T-cell (primary cell): ENCODE results near the gene SYP. TPM values are rescaled to one million over a fixed set of nuclear protein-coding genes. Genes with fewer than 3 reads are reported as not detected.
"Not testable (repeated sequence)": the region's sequence is repeated elsewhere in the genome, so short reads cannot be mapped to it uniquely, and the experiment has no call there.

Experiments
- ATAC-seq, 4 experiments: fragments of 200-7000 bp in 3 of 4; fragments of 150-1000 bp in 1 of 4; cut with Tn5 transposase; replicated peaks in 1 of 4; 1 replicate in 3 of 4; 2 replicates in 1 of 4; pipeline ENCODE4 v1.10.0; 2021; ENCODE audit warnings: moderate library complexity in 3 of 4, mild to moderate bottlenecking in 2 of 4, moderate number of reproducible peaks in 1 of 4
- CTCF ChIA-PET, 2 donors: fragments of 300-600 bp; sonication (Branson Sonifier 250); formaldehyde crosslinking; loops; one replicate each; lab custom pipeline; 2022; ENCODE audit warnings: antibody characterized with exemption in 2 of 2; lab: Charles Lee
- POLR2A ChIA-PET, 2 donors: fragments of 300-600 bp; sonication (Branson Sonifier 250); formaldehyde crosslinking; loops; one replicate each; lab custom pipeline; 2022; ENCODE audit warnings: antibody characterized with exemption in 2 of 2; lab: Charles Lee
- DNase-seq, 35 experiments: peaks; one replicate each; pipeline versions ENCODE4 v3.0.0 to v3.0.0-alpha.2; 2013 to 2023
- H3K27ac ChIP-seq: one replicate; pipeline ENCODE4 v1.5.1; 2013; ENCODE audit warnings: low read length
- H3K27me3 ChIP-seq, 2 experiments: replicated peaks in 1 of 2; 1 replicate in 1 of 2; 2 replicates in 1 of 2; pipeline versions ENCODE4 v1.6.1 to v1.7.0; 2013; ENCODE audit warnings: low read length in 1 of 2, mixed read lengths in 1 of 2; ENCODE audit not compliant: control insufficient read depth in 2 of 2, insufficient read depth in 2 of 2; ENCODE audit errors: extremely low read depth in 1 of 2
- H3K36me3 ChIP-seq, 2 donors: 1 replicate in 1 of 2; 2 replicates in 1 of 2; pipeline versions ENCODE4 v1.6.1 to v1.7.0; 2013; ENCODE audit warnings: low read length in 1 of 2; ENCODE audit not compliant: control insufficient read depth in 2 of 2, insufficient read depth in 1 of 2; ENCODE audit errors: extremely low read depth in 1 of 2
- H3K4me1 ChIP-seq, 2 experiments: 1 replicate in 1 of 2; 2 replicates in 1 of 2; pipeline versions ENCODE4 v1.6.1 to v1.7.0; 2013; ENCODE audit warnings: low read length in 2 of 2, mixed read lengths in 1 of 2; ENCODE audit not compliant: insufficient read depth in 2 of 2, control insufficient read depth in 1 of 2; ENCODE audit errors: extremely low read depth in 1 of 2
- H3K4me3 ChIP-seq, 2 donors: 1 replicate in 1 of 2; 2 replicates in 1 of 2; pipeline versions ENCODE4 v1.5.1 to v1.7.0; 2013; ENCODE audit warnings: mild to moderate bottlenecking in 2 of 2, low read length in 1 of 2, moderate library complexity in 1 of 2; ENCODE audit not compliant: control insufficient read depth in 1 of 2; ENCODE audit errors: extremely low read depth in 1 of 2
- H3K9me3 ChIP-seq: 2 replicates; pipeline ENCODE4 v1.7.0; 2013
- H3K27ac Mint-ChIP-seq, 2 donors: one replicate each; pipeline ENCODE4 v1.8.0; 2020 to 2021; ENCODE audit warnings: mild to moderate bottlenecking in 2 of 2, mixed read lengths in 2 of 2
- H3K27me3 Mint-ChIP-seq, 2 donors: one replicate each; pipeline ENCODE4 v1.8.0; 2021 to 2022; ENCODE audit warnings: mixed read lengths in 2 of 2
- H3K36me3 Mint-ChIP-seq: one replicate; pipeline ENCODE4 v1.8.0; 2021; ENCODE audit warnings: mixed read lengths
- H3K4me1 Mint-ChIP-seq, 3 donors: one replicate each; pipeline ENCODE4 v1.8.0; 2020 to 2022; ENCODE audit warnings: mixed read lengths in 3 of 3, mild to moderate bottlenecking in 1 of 3
- H3K4me3 Mint-ChIP-seq, 3 donors: one replicate each; pipeline ENCODE4 v1.8.0; 2020 to 2022; ENCODE audit warnings: mild to moderate bottlenecking in 3 of 3, mixed read lengths in 3 of 3, moderate library complexity in 3 of 3
- H3K9me3 Mint-ChIP-seq, 3 donors: one replicate each; pipeline ENCODE4 v1.8.0; 2020 to 2022; ENCODE audit warnings: mixed read lengths in 3 of 3
- WGBS: methylation state at CpG from one replicate; pipeline ENCODE4 v1.1.5; 2013; ENCODE audit warnings: missing lambda C conversion rate; ENCODE audit not compliant: insufficient coverage; 5-methylcytosine and 5-hydroxymethylcytosine counted together
- total RNA-seq, 35 experiments: library from RNA in 6 of 35; stranded (reverse) in 6 of 35; fragments of 120-200 nt in 1 of 35; gene quantifications; one replicate each; pipeline versions ENCODE4 v1.2.1 to v1.2.4 and lab custom pipeline; 2013 to 2026

The SYP gene
- total RNA-seq, 5 donors from 2014 or later (not counting 1 experiment from before 2014, with no cell fraction given): 0.53 to 0.89 (median 0.70) TPM

DNA sequence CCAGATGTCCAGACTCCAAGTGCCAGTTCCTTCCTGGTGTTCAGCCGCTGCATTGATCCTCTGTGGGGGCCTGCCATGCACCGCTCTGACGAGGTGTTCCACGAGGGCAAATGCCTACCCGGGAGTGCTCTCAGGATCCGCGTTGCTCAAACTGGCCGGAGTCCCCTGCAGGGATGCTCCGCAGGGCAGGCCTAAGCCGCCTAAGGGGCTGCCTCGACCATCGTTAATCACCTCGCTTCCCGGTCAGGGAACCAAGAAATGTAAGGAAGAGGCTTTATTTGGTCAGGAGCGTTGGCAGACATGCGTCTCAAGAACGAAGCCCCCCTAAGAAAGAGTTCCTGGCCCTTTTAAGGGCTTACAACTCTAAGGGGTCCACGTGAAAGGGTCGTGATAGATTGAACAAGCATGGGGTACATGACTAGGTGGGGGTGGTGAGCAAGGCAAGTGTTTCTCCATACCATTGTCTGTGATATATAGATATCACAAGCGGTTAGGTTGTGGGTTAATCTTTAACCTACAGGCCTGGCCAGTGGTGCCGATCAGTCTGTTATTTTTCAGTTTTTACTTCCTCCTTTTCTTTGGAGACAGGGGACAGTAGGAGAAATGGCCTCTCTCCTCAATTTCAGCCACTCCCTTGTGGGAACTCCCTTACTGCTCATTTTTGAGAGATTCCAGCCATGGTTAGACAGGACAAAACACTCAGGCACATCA is 51.4 kb downstream of the SYP start:
- H3K27me3 Mint-ChIP-seq, H3K27me3 ChIP-seq, H3K27ac ChIP-seq, H3K4me3 ChIP-seq, H3K9me3 Mint-ChIP-seq, H3K4me1 ChIP-seq, POLR2A ChIA-PET, H3K36me3 Mint-ChIP-seq, H3K9me3 ChIP-seq, CTCF ChIA-PET, H3K4me3 Mint-ChIP-seq, H3K27ac Mint-ChIP-seq, ATAC-seq, DNase-seq, H3K4me1 Mint-ChIP-seq, H3K36me3 ChIP-seq: not testable (repeated sequence)
- WGBS: 100% methylated on average over 1 of the region's 21 CpGs

DNA sequence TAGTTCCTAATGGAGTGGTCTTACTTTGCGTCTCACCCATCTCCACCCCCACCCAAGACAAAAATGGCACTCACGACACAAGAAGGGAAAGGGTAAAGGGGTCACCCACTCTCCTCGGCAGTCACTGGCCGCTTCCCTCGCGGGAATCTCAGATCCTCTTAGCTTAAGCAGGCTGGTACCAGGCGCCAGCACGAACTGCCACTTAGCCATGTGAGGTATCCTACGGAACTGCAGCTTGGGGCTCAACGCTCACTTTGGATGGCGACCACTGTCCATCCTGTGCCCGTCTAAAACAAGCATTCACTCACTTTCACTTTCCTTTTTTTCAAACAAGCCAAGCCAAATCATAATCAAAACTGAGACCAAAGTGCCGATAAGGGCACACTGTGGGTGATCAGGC is 52.1 kb downstream of the SYP start:
- H3K4me1 Mint-ChIP-seq: no peaks in the 10 kb centered on the region
- H3K9me3 Mint-ChIP-seq: no peaks in the 10 kb centered on the region
- Histone ChIP-seq H3K4me3 (no peak overlapping the region), H3K4me1 (no peaks in the 10 kb centered on the region), H3K27me3 (no peaks in the 10 kb centered on the region), H3K36me3 (no peaks in the 10 kb centered on the region), H3K27ac (no peak overlapping the region), H3K9me3 (no peaks in the 10 kb centered on the region)
- ChIA-PET POLR2A (no interaction called here), CTCF (no interaction called here)
- no peaks in the 10 kb centered on the region for H3K36me3 Mint-ChIP-seq
- WGBS: 83% methylated on average over 4 of the region's 13 CpGs
- no peaks in the 10 kb centered on the region for H3K27me3 Mint-ChIP-seq
- DNase-seq (no peak), ATAC-seq (no peak)
- no peak overlapping the region for H3K4me3 Mint-ChIP-seq
- H3K27ac Mint-ChIP-seq: no peak overlapping the region

DNA sequence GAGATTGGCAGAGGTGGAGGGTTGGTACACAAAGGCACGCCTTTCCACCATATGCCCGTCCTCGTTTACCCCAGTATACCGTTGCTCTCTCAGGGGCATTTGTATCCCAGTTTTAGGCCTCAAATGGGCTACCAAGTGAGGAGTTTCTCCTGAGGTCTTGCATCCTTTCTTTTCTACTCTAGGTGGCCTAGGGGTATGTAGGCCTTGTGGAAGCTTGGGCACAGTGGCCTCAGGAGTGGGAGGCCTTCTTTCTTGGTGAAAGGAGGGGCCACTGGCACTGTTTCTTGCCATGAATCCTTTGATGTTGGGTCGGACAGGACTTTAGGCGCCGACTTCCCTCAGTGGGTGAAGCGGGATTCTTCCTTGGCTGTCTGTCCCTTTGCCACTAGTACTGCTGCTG is 52.7 kb downstream of the SYP start:
- Mint-ChIP-seq H3K4me1 (no peaks in the 10 kb centered on the region), H3K27ac (no peak overlapping the region), H3K9me3 (no peaks in the 10 kb centered on the region), H3K4me3 (no peak overlapping the region), H3K36me3 (no peaks in the 10 kb centered on the region), H3K27me3 (no peaks in the 10 kb centered on the region)
- Histone ChIP-seq H3K36me3 (no peaks in the 10 kb centered on the region), H3K4me3 (no peak overlapping the region), H3K27me3 (no peaks in the 10 kb centered on the region), H3K27ac (no peak overlapping the region), H3K4me1 (no peaks in the 10 kb centered on the region), H3K9me3 (no peaks in the 10 kb centered on the region)
- no peak for ATAC-seq
- ChIA-PET CTCF (no interaction called here), POLR2A (no interaction called here)
- WGBS: no CpG with 5 or more reads among the region's 8 CpGs
- DNase-seq: no peak

DNA sequence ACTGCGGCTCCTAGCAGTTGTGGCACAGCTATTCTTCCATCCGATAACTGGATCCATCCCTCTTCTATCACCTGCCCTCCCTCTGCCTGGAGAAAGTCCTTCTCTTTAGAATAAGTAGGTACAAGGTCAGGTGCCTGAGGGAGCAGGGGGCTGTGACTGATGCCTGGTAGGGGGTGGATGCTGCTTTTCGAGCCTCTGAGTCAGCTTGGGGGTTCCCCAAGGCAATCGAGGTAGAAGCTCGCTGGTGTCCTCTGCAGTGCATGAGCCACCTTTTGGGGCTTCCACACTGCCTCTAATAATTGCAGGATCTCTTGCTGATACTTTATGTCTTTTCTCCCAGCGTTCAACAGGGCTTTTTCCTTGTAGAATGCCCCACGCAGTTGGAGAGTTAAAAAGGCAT is 56.8 kb downstream of the SYP start:
- no CpG with 5 or more reads among the region's 7 CpGs for WGBS
- CTCF ChIA-PET, H3K36me3 Mint-ChIP-seq, POLR2A ChIA-PET, H3K27ac ChIP-seq, H3K36me3 ChIP-seq, H3K27me3 Mint-ChIP-seq, H3K4me1 Mint-ChIP-seq, H3K4me3 Mint-ChIP-seq, ATAC-seq, H3K4me3 ChIP-seq, H3K9me3 ChIP-seq, H3K4me1 ChIP-seq, H3K27me3 ChIP-seq, DNase-seq, H3K27ac Mint-ChIP-seq: not testable (repeated sequence)
- peaks cover 3 to 14% (median 4%) of the 10 kb centered on the region in 3 donors for H3K9me3 Mint-ChIP-seq

GRCh38 chrX:49142264-49142663 is 57.7 kb downstream of the SYP start:
- H3K4me3 Mint-ChIP-seq, H3K36me3 ChIP-seq, H3K27ac Mint-ChIP-seq, H3K36me3 Mint-ChIP-seq, H3K9me3 ChIP-seq, H3K4me1 Mint-ChIP-seq, H3K27ac ChIP-seq, H3K27me3 ChIP-seq, ATAC-seq, H3K27me3 Mint-ChIP-seq, H3K4me3 ChIP-seq, H3K4me1 ChIP-seq, CTCF ChIA-PET: not testable (repeated sequence)
- H3K9me3 Mint-ChIP-seq: peaks cover 3 to 14% (median 4%) of the 10 kb centered on the region in 3 donors
- POLR2A ChIA-PET: interaction anchor here in 1 of 2 donors (0.5 kb wide), 1 partner anchor 15 kb away, joined by 3 read pairs; no protein-coding TSS in a partner anchor
- WGBS: no CpG with 5 or more reads among the region's 9 CpGs
- DNase-seq: peak in 1 of 35 experiments; percentile 32

DNA sequence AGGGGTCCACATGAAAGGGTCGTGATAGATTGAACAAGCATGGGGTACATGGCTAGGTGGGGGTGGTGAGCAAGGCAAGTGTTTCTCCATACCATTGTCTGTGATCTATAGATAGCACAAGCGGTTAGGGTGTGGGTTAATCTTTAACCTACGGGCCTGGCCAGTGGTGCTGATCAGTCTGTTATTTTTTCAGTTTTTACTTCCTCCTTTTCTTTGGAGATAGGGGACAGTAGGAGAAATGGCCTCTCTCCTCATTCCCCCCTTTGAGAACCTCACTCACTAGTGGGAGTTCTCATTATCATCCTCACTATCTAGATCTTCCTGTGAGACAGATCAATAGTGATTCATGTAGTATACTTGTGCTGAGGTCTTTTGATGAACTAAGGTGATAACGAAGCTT is 60.3 kb downstream of the SYP start:
- Histone ChIP-seq H3K27ac (no peak overlapping the region), H3K27me3 (no peaks in the 10 kb centered on the region), H3K9me3 (peaks cover 2% of the 10 kb centered on the region), H3K4me1 (no peaks in the 10 kb centered on the region), H3K36me3 (no peaks in the 10 kb centered on the region), H3K4me3 (no peak overlapping the region)
- DNase-seq (no peak), ATAC-seq (no peak)
- Mint-ChIP-seq H3K9me3 (peaks cover 3 to 14% (median 4%) of the 10 kb centered on the region in 3 donors), H3K27me3 (no peaks in the 10 kb centered on the region), H3K36me3 (peaks cover 10% of the 10 kb centered on the region), H3K4me3 (no peak overlapping the region), H3K27ac (no peak overlapping the region), H3K4me1 (no peaks in the 10 kb centered on the region)
- WGBS: no CpG with 5 or more reads among the region's 4 CpGs
- POLR2A ChIA-PET: no interaction called here
- CTCF ChIA-PET: no interaction called here
